ENCODE results near the gene POU6F2.

- TF ChIP-seq CTCF (IDR thresholded peaks at IDR 0.05) (no peak), POLR2A (IDR thresholded peaks at IDR 0.05) (no peak)
Measured at GRCh38 chr7:39399986-39400385, 422.3 kb downstream of the POU6F2 start.

Measured in right lobe of liver (tissue), 4 donors.